Naive thymus-derived CD4-positive, alpha-beta T cell (primary cell): Measurements from ENCODE around the gene CDC42SE1. TPM values are rescaled to one million over a fixed set of nuclear protein-coding genes. Genes with fewer than 3 reads are reported as not detected.

ENCODE experiments used
- ATAC-seq: fragments of 150-1000 bp; cut with Tn5 transposase; 2 replicates; pipeline ENCODE4 v1.10.0; 2021; ENCODE audit warnings: mild to moderate bottlenecking, moderate library complexity
- CTCF ChIA-PET: fragments of 350-600 bp; sonication (Branson Sonifier 250); formaldehyde crosslinking; loops from one replicate; lab custom pipeline; 2021; ENCODE audit warnings: antibody characterized with exemption; lab: Charles Lee
- POLR2A ChIA-PET: fragments of 350-600 bp; sonication (Branson Sonifier 250); formaldehyde crosslinking; loops from one replicate; lab custom pipeline; 2021; ENCODE audit warnings: antibody characterized with exemption, inconsistent platforms; lab: Charles Lee
- DNase-seq, 9 donors: peaks; one replicate each; pipeline versions ENCODE4 v3.0.0 to v3.0.0-alpha.2; 2020 to 2022; ENCODE audit warnings: mixed read lengths in 1 of 9
- H3K27ac ChIP-seq: one replicate; pipeline ENCODE4 v1.7.0; 2013; ENCODE audit warnings: mild to moderate bottlenecking, low read depth, low read length, moderate library complexity
- H3K27me3 ChIP-seq, 2 donors: one replicate each; pipeline ENCODE4 v1.7.0; 2013; ENCODE audit warnings: low read length in 2 of 2, mild to moderate bottlenecking in 2 of 2, moderate library complexity in 2 of 2; ENCODE audit not compliant: control insufficient read depth in 2 of 2, insufficient read depth in 2 of 2
- H3K36me3 ChIP-seq, 3 experiments: 1 replicate in 2 of 3; 2 replicates in 1 of 3; pipeline ENCODE4 v1.7.0; 2013; ENCODE audit warnings: low read length in 3 of 3, mild to moderate bottlenecking in 3 of 3, moderate library complexity in 1 of 3; ENCODE audit not compliant: insufficient read depth in 3 of 3, control insufficient read depth in 2 of 3
- H3K4me1 ChIP-seq, 2 donors: one replicate each; pipeline ENCODE4 v1.7.0; 2013; ENCODE audit warnings: low read length in 2 of 2, mild to moderate bottlenecking in 2 of 2, moderate library complexity in 1 of 2; ENCODE audit not compliant: control insufficient read depth in 2 of 2, insufficient read depth in 2 of 2
- H3K4me3 ChIP-seq: 2 replicates; pipeline ENCODE4 v1.7.0; 2013; ENCODE audit warnings: mild to moderate bottlenecking, low read length
- H3K9me3 ChIP-seq, 3 experiments: 1 replicate in 2 of 3; 2 replicates in 1 of 3; pipeline ENCODE4 v1.7.0; 2013; ENCODE audit warnings: low read length in 3 of 3; ENCODE audit not compliant: control insufficient read depth in 2 of 3
- H3K27ac Mint-ChIP-seq, 9 donors: one replicate each; pipeline ENCODE4 v1.8.0; 2020 to 2022; ENCODE audit warnings: mixed read lengths in 9 of 9, mild to moderate bottlenecking in 8 of 9, moderate library complexity in 5 of 9, inconsistent platforms in 2 of 9
- H3K27me3 Mint-ChIP-seq, 5 donors: one replicate each; pipeline ENCODE4 v1.8.0; 2021 to 2022; ENCODE audit warnings: mixed read lengths in 5 of 5, mild to moderate bottlenecking in 1 of 5
- H3K36me3 Mint-ChIP-seq, 5 donors: one replicate each; pipeline ENCODE4 v1.8.0; 2020 to 2022; ENCODE audit warnings: mixed read lengths in 5 of 5, mild to moderate bottlenecking in 3 of 5, inconsistent platforms in 1 of 5
- H3K4me1 Mint-ChIP-seq, 7 donors: one replicate each; pipeline ENCODE4 v1.8.0; 2020 to 2022; ENCODE audit warnings: mixed read lengths in 7 of 7, mild to moderate bottlenecking in 3 of 7, inconsistent platforms in 1 of 7
- H3K4me3 Mint-ChIP-seq, 10 donors: one replicate each; pipeline ENCODE4 v1.8.0; 2020 to 2022; ENCODE audit warnings: mild to moderate bottlenecking in 10 of 10, mixed read lengths in 10 of 10, moderate library complexity in 6 of 10, inconsistent platforms in 2 of 10
- H3K9me3 Mint-ChIP-seq, 11 donors: one replicate each; pipeline ENCODE4 v1.8.0; 2020 to 2022; ENCODE audit warnings: mixed read lengths in 11 of 11, mild to moderate bottlenecking in 4 of 11, inconsistent platforms in 1 of 11, moderate library complexity in 1 of 11
- intact Hi-C, 2 donors: fragments of 100-400 bp; cut with micrococcal nuclease; formaldehyde crosslinking; loops; one replicate each; pipeline ENCODE4 v1.15.1; 2023
- polyA plus RNA-seq, 2 donors: library from polyadenylated mRNA; unstranded; fragments of 300-500 nt; fragmentation: Illumina TruSeq; gene quantifications; one replicate each; pipeline ENCODE4 v1.2.3, GENCODE V29; 2021
- total RNA-seq, 6 experiments: library from RNA in 5 of 6; stranded (reverse) in 5 of 6; gene quantifications; 1 replicate in 5 of 6; 2 replicates in 1 of 6; pipeline ENCODE4 v1.2.3 and lab custom pipeline; 2021 to 2026

Gene CDC42SE1
- total and polyA plus RNA-seq, 7 experiments from 2014 or later: 85.6 to 516 (median 386) TPM

- peak overlapping the region in 6 of 10 donors; percentile 3 to 91 (median 22) for H3K4me3 Mint-ChIP-seq
- intact Hi-C loops: loop anchor here in 1 of 2 donors (10.0 kb wide), 1 partner anchor 205 kb away; the partner anchor contains the start of gene PSMD4
- DNase-seq (no peak), ATAC-seq (no peak)
- Histone ChIP-seq H3K36me3 (peaks cover 17 to 38% (median 26%) of the 10 kb centered on the region in 3 experiments), H3K27me3 (no peaks in the 10 kb centered on the region), H3K4me3 (no peak overlapping the region), H3K9me3 (no peaks in the 10 kb centered on the region), H3K4me1 (peaks cover 28 to 49% of the 10 kb centered on the region in 2 donors), H3K27ac (peak overlapping the region; percentile 38)
- ChIA-PET CTCF (interaction anchor here (0.6 to 3.1 kb wide), 5 partner anchors 9 to 70 kb away, joined by 3 to 13 read pairs (median 4); partner anchors contain the start of genes CDC42SE1, GABPB2 and MLLT11), POLR2A (interaction anchor here (0.6 to 12.0 kb wide), 17 partner anchors 7 to 855 kb away, joined by 3 to 253 read pairs (median 4); partner anchors contain the start of genes CDC42SE1, GABPB2, MLLT11 and TNFAIP8L2)
- H3K9me3 Mint-ChIP-seq: no peaks in the 10 kb centered on the region
- H3K27ac Mint-ChIP-seq: peak overlapping the region; percentile 66 to 96 (median 91)
- peaks cover 4 to 37% (median 22%) of the 10 kb centered on the region in 5 donors for H3K36me3 Mint-ChIP-seq
- H3K27me3 Mint-ChIP-seq: no peaks in the 10 kb centered on the region
- peaks cover 39 to 96% (median 74%) of the 10 kb centered on the region in 7 donors for H3K4me1 Mint-ChIP-seq
Observed at GRCh38 chr1:151050051-151050688, 9.3 kb downstream of the CDC42SE1 start.

- intact Hi-C loops: loop anchor here in 1 of 2 donors (2.0 kb wide), 1 partner anchor 21 kb away; the partner anchor contains the start of gene GABPB2
- ATAC-seq: no peak
- no peaks in the 10 kb centered on the region for H3K27me3 Mint-ChIP-seq
- Histone ChIP-seq H3K27ac (peak overlapping the region; percentile 38), H3K36me3 (peaks cover 10 to 30% (median 19%) of the 10 kb centered on the region in 3 experiments), H3K27me3 (no peaks in the 10 kb centered on the region), H3K4me3 (no peak overlapping the region), H3K4me1 (peaks cover 21 to 42% of the 10 kb centered on the region in 2 donors), H3K9me3 (no peaks in the 10 kb centered on the region)
- POLR2A ChIA-PET: interaction anchor here (0.9 to 12.0 kb wide), 16 partner anchors 8 to 149 kb away, joined by 3 to 253 read pairs (median 4); partner anchors contain the start of genes CDC42SE1, GABPB2, MLLT11 and TNFAIP8L2
- H3K4me1 Mint-ChIP-seq: peaks cover 35 to 92% (median 71%) of the 10 kb centered on the region in 7 donors
- H3K9me3 Mint-ChIP-seq: no peaks in the 10 kb centered on the region
- peak overlapping the region; percentile 52 to 96 (median 91) for H3K27ac Mint-ChIP-seq
- peak overlapping the region in 8 of 10 donors; percentile 23 to 91 (median 90) for H3K4me3 Mint-ChIP-seq
- DNase-seq: no peak
- CTCF ChIA-PET: interaction anchor here (1.2 to 3.1 kb wide), 3 partner anchors 10 to 24 kb away, joined by 4 to 13 read pairs (median 6); partner anchors contain the start of genes CDC42SE1, GABPB2 and MLLT11
- peaks cover 0 to 31% (median 17%) of the 10 kb centered on the region in 5 donors for H3K36me3 Mint-ChIP-seq
Observed at GRCh38 chr1:151049458-151049857, 10.0 kb downstream of the CDC42SE1 start.

- ATAC-seq: peak; percentile 3
Observed at GRCh38 chr1:151048645-151049032, 10.8 kb downstream of the CDC42SE1 start.

GRCh38 chr1:151047925-151048644 lies 11.3 kb downstream of the CDC42SE1 start:
- intact Hi-C loops: loop anchor here (1.0 to 2.0 kb wide), 6 partner anchors 8 to 40 kb away; partner anchors contain the start of genes GABPB2 (in 2 of the 2), MLLT11 (in 2 of the 2) and PRUNE1 (in 1 of the 2)
- peaks cover 37 to 89% (median 71%) of the 10 kb centered on the region in 7 donors for H3K4me1 Mint-ChIP-seq
- H3K27ac ChIP-seq: peak overlapping the region; percentile 81
- H3K27ac Mint-ChIP-seq: peak overlapping the region; percentile 66 to 96 (median 93)
- no peaks in the 10 kb centered on the region for H3K9me3 ChIP-seq
- H3K9me3 Mint-ChIP-seq: no peaks in the 10 kb centered on the region
- no peaks in the 10 kb centered on the region for H3K27me3 ChIP-seq
- H3K36me3 ChIP-seq: peaks cover 3 to 17% (median 6%) of the 10 kb centered on the region in 3 experiments
- DNase-seq (peak; percentile 43 to 64 (median 55)), ATAC-seq (peak; percentile 86)
- CTCF ChIA-PET: interaction anchor here (0.7 to 3.6 kb wide), 5 partner anchors 11 to 108 kb away, joined by 3 to 38 read pairs (median 5); partner anchors contain the start of genes CDC42SE1, MLLT11 and TNFAIP8L2
- peak overlapping the region; percentile 85 to 91 (median 90) for H3K4me3 Mint-ChIP-seq
- H3K27me3 Mint-ChIP-seq: no peaks in the 10 kb centered on the region
- H3K4me1 ChIP-seq: peaks cover 15 to 37% of the 10 kb centered on the region in 2 donors
- POLR2A ChIA-PET: interaction anchor here (1.0 to 12.0 kb wide), 14 partner anchors 9 to 109 kb away, joined by 3 to 253 read pairs (median 6); partner anchors contain the start of genes BNIPL, CDC42SE1, GABPB2 and MINDY1
- peaks cover 0 to 21% (median 15%) of the 10 kb centered on the region in 5 donors for H3K36me3 Mint-ChIP-seq
- H3K4me3 ChIP-seq: peak overlapping the region; percentile 73

More at GRCh38 chr1:151048645-151049032, 10.8 kb downstream of the CDC42SE1 start:
- Mint-ChIP-seq H3K36me3 (peaks cover 0 to 25% (median 15%) of the 10 kb centered on the region in 5 donors), H3K27me3 (no peaks in the 10 kb centered on the region), H3K27ac (peak overlapping the region; percentile 66 to 96 (median 93)), H3K4me1 (peaks cover 35 to 89% (median 71%) of the 10 kb centered on the region in 7 donors), H3K4me3 (peak overlapping the region; percentile 85 to 91 (median 90)), H3K9me3 (no peaks in the 10 kb centered on the region)
- CTCF ChIA-PET: interaction anchor here (0.7 to 3.6 kb wide), 3 partner anchors 10 to 43 kb away, joined by 3 to 38 read pairs (median 12); partner anchors contain the start of genes CDC42SE1 and MLLT11
- H3K36me3 ChIP-seq: peaks cover 5 to 22% (median 10%) of the 10 kb centered on the region in 3 experiments
- intact Hi-C loops: loop anchor here (1.0 to 2.0 kb wide), 5 partner anchors 8 to 40 kb away; partner anchors contain the start of genes GABPB2 (in 2 of the 2) and PRUNE1 (in 1 of the 2)
- peak overlapping the region; percentile 81 for H3K27ac ChIP-seq
- H3K27me3 ChIP-seq: no peaks in the 10 kb centered on the region
- POLR2A ChIA-PET: interaction anchor here (1.1 to 12.0 kb wide), 6 partner anchors 9 to 108 kb away, joined by 6 to 253 read pairs (median 9); partner anchors contain the start of genes CDC42SE1, GABPB2, MLLT11 and TNFAIP8L2
- DNase-seq: no peak
- H3K4me3 ChIP-seq: peak overlapping the region; percentile 73
- no peaks in the 10 kb centered on the region for H3K9me3 ChIP-seq
- peaks cover 15 to 35% of the 10 kb centered on the region in 2 donors for H3K4me1 ChIP-seq

GRCh38 chr1:151047591-151047924 lies 11.9 kb downstream of the CDC42SE1 start, which contains the start of gene C1orf56:
C1orf56 (plus strand) TSS chr1:151047751; CDS start chr1:151047848, 97 bp downstream.
- ATAC-seq (peak; percentile 62), DNase-seq (peak in 8 of 9 donors; percentile 38 to 59 (median 52))
- Mint-ChIP-seq H3K4me1 (peaks cover 35 to 89% (median 71%) of the 10 kb centered on the region in 7 donors), H3K9me3 (no peaks in the 10 kb centered on the region), H3K4me3 (peak within 1 kb of the TSS; percentile 85 to 91 (median 90)), H3K27ac (peak within 1 kb of the TSS; percentile 84 to 98 (median 93)), H3K27me3 (no peaks in the 10 kb centered on the region), H3K36me3 (peaks cover 0 to 19% (median 16%) of the 10 kb centered on the region in 5 donors)
- Histone ChIP-seq H3K4me3 (peak within 1 kb of the TSS; percentile 73), H3K27me3 (no peaks in the 10 kb centered on the region), H3K36me3 (peaks cover 0 to 11% (median under 1%) of the 10 kb centered on the region in 3 experiments), H3K27ac (peak within 1 kb of the TSS; percentile 81), H3K4me1 (peaks cover 15 to 33% of the 10 kb centered on the region in 2 donors), H3K9me3 (no peaks in the 10 kb centered on the region)
- POLR2A ChIA-PET: interaction anchor here (0.7 to 12.0 kb wide), 16 partner anchors 9 to 121 kb away, joined by 3 to 253 read pairs (median 5); partner anchors contain the start of genes BNIPL, CDC42SE1, GABPB2 and MINDY1
- intact Hi-C loops: loop anchor here (2.0 kb wide), 1 partner anchor 13 kb away; the partner anchor contains the start of gene MLLT11 (in 2 of the 2)
- CTCF ChIA-PET: interaction anchor here (1.1 to 3.6 kb wide), 4 partner anchors 11 to 109 kb away, joined by 4 to 38 read pairs (median 8); partner anchors contain the start of genes CDC42SE1, MLLT11 and TNFAIP8L2
